Measurements from ENCODE around the gene NAA15.
"Not testable (repeated sequence)": the region's sequence is repeated elsewhere in the genome, so short reads cannot be mapped to it uniquely, and the experiment has no call there.

Gene NAA15

DNA sequence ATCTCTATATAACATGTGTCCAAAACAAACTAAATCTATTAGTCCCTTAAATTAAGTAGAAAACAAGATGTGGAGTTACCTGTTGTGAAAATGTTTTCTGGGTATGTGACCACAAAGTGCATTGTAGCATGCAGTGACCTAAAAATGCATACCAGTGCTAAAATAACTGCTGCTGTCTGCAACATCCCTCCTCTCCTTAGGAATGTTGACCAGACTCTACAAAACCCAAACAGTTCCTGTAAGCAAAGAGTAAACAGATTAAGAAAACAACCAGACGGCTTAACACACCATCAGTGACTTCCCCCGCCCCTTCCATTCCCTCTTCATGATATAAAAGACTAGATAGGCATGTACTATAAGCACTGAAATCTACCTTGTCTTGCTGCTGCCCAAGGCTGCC is 136.8 kb downstream of the NAA15 start:
- DNase-seq (ENCODE audit: extremely low spot score, insufficient read length, low read depth) (no peak), FAIRE-seq (peak; percentile 33)

DNA sequence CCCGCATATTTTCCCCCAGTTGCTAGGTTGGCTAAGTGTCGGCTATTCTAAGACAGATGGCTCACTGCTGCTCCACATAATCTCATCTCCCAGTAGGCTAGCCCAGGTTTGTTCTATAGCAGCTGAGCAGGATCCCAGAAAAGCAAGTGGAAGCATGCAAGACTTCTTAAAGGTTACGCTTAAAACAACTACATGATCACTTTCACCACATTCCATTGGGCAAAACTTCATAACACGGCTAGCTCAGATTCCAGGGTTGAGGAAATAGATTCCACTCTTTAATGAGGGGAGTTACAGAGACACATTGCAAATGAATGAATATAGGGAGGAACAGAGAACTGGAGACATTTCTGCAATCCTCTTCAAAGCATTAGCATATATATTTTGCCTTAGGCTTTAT is 139.7 kb downstream of the NAA15 start:
- no peak for FAIRE-seq

DNA sequence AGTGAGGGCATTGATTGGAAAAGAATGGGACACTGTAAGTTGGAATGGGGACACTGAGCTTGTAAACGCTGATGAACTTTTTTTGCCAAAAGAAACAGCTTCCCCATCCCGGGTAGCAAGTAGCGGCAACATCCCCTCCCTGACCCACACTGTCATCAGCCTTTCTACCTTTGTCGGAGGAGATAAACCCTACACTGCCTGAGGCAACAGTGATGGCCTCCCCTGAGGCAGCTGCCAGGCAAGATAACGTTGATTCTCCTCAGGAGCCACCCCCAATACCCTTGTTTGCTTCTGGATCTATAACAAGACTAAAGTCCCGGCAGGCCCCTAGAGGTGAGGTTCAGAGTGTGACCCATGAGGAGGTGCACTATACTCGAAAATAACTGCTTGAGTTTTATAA is 142.4 kb downstream of the NAA15 start:
- DNase-seq (ENCODE audit: extremely low spot score, insufficient read length, low read depth) = no peak
- no peak for FAIRE-seq

More for the DNA sequence above, 139.7 kb downstream of the NAA15 start:
- DNase-seq (ENCODE audit: extremely low spot score, insufficient read length, low read depth) = no peak

DNA sequence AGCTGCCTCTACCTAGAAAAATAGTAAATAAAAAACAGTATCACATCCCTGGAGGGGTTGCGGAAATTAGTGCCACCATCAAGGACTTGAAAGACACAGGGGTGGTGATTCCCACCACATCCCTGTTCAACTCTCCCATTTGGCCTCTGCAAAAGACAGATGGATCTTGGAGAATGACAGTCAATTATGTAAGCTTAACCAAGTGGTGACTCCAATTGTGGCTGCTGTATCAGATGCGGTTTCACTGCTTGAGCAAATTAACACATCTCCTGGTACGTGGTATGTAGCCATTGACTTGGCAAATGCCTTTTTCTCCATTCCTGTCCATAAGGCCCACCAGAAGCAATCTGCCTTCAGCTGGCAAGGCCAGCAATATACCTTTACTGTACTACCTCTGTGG is 143.6 kb downstream of the NAA15 start:
- not testable (repeated sequence) for DNase-seq (ENCODE audit: extremely low spot score, insufficient read length, low read depth); FAIRE-seq

DNA sequence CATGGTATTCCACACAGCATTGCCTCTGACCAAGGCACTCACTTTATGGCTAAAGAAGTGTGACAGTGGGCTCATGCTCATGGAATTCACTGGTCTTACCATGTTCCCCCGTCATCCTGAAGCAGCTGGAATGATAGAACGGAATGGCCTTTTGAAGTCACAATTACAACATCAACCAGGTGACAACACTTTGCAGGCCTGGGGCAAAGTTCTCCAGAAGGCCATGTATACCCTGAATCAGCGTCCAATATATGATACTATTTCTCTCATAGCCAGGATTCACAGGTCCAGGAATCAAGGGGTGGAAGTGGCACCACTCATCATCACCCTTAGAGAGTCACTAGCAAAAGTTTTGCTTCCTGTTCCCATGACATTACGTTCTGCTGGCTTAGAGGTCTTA is 145.8 kb downstream of the NAA15 start:
- not testable (repeated sequence) for DNase-seq (ENCODE audit: extremely low spot score, insufficient read length, low read depth); FAIRE-seq

DNA sequence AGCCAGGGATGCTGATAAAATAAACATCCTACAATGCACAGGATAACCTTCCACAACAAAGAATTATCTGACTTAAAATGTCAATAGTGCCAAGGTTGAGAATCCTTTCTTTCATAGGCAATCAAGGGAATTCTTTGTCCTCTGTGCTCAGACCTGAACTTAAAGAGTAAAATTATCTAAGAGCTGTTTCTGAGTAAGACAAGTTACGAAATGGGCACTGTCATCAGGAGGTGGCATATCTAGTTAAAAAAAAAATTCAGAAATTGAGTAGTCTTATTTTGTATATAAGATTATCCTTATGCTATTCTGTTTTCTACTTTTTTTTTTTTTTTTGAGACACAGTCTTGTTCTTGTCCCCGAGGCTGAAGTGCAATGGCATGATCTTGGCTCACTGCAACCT is 149.3 kb downstream of the NAA15 start:
- DNase-seq (ENCODE audit: extremely low spot score, insufficient read length, low read depth) = no peak

DNA sequence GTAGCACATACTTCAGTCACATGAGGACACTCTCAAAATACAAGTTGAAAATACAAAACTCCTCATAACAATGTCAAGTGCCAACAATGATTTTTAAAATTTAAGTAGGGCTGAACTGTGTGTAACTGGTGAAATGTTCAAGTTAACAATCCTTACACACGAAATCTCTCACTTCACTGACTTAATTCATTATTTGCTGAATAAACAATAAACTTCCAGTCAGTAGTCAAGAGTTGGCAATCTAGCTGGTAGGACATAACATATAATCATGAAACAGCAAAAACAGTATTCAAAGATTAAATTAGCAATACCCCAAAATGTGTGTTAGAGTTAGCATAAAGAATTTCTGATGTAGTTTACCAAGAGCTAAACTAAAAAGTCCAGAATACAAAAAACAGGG is 150.7 kb downstream of the NAA15 start:
- DNase-seq (ENCODE audit: extremely low spot score, insufficient read length, low read depth) (no peak), FAIRE-seq (no peak)

More for the DNA sequence above, 149.3 kb downstream of the NAA15 start:
- no peak for FAIRE-seq

DNA sequence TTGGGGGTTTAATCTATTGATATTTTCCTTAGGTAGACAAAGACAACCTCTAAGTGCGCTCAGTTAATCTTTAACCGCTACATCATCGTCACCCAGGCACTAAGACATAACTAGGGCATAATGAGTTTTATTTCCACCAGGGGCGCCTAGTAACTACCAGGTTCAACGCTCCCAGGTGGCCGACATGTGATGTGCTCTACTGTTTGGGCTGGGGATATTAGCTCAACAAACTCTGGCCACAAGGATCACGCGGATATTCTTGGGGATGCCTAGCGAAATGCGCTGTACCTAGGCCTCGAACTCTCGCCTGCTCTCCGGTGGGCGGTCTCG is 151.7 kb downstream of the NAA15 start:
- DNase-seq (ENCODE audit: extremely low spot score, insufficient read length, low read depth) (peak; percentile 49), FAIRE-seq (no peak)

DNA sequence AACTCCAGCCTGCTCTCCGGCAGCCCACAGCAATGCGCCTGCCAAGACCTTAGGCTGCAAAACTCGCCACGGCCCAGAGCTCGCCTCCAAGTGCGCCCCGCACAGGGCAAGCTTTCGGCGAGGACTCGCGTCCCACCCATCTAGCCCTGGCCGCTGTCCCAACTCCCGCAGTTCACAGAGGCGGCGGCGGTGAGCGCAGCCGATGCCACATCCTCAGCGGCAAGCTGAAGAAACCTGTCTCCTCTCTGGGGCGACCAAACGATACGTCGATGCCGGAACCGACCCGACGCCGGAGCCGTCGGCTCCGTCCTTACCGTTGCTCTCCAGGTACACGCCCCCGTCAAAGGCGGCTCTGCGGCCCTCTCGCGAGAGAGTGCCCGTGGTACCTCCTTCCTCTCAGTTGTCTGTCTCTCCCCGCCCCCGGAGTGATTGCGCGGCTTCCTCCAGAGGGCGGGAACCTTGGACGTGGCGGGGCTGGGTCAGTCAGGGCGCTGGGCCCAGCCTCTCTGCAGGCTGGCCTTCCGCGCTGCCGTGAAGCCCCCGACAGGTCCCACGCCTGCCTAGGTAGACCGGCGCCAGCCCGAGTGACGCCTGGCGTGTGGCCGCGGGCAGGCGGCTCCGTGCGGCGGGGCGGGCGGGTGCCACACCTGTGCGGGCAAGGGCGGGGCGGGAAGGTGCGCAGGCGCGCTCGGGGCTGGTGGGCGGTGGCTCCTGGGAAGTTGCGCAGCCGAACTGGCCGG is 152.2 kb downstream of the NAA15 start:
- peak; percentile 85 for DNase-seq (ENCODE audit: extremely low spot score, insufficient read length, low read depth)
- peak; percentile 89 for FAIRE-seq

DNA sequence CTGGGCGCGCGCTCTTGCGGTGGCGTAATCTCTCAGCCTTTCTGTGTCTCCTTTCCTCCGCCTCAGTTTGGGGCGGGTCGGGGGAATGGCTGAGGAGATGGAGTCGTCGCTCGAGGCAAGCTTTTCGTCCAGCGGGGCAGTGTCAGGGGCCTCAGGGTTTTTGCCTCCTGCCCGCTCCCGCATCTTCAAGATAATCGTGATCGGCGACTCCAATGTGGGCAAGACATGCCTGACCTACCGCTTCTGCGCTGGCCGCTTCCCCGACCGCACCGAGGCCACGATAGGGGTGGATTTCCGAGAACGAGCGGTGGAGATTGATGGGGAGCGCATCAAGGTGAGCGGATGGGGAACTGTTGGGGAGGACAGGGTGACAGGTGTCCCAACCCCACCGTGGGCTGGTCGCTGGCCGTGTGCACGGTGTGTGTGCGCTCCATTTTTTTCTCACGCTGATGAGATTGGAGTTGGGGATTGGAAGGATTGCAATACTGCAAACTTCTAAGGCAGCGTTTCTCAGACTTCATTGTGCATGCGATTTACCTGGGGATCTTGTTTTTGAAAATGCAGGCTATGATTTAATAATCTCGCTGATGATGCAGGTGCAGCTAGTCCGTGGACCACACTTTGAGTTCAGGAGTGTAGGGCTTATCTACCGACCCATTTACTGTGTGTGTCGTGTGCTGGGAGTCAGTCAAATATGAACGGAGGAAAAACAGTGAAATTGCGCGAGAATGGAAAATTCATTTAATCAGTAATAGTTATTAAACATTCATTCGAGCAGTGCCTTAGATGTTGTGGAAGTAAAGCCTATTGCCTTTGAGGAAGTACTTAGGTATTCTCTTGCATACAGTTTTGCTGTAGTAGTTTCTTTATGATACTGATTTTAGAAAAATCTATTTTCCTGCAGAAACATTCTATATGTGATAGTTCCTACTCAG is 153.1 kb downstream of the NAA15 start, which contains the start of gene RAB33B:
Gene RAB33B, plus strand, starts transcription at position 11 of the 935 bp plus-strand sequence. Its CDS starts 75 bp downstream, at position 86.
- FAIRE-seq = no peak
- no peak for DNase-seq (ENCODE audit: extremely low spot score, insufficient read length, low read depth)

DNA sequence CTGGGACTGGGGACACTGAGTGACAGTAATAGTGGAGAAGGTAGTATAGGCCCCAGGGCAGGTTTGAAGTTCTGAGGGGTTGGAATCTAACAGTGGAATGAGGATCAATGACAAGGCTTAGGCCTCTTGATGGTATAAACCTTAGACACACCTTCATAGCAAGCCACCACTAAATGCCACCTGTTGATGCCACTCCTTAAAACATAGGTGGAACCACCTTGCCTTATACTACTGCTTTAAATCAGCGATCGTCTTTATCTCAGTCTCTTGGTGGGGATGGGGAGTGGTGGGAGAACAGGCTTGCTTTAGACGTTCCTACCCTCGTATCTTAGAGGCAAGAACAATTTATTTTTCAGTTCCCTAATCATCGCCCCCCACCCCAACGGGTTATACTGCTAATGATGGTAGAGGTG is 153.8 kb downstream of the NAA15 start:
- no peak for FAIRE-seq
- no peak for DNase-seq (ENCODE audit: extremely low spot score, insufficient read length, low read depth)

DNA sequence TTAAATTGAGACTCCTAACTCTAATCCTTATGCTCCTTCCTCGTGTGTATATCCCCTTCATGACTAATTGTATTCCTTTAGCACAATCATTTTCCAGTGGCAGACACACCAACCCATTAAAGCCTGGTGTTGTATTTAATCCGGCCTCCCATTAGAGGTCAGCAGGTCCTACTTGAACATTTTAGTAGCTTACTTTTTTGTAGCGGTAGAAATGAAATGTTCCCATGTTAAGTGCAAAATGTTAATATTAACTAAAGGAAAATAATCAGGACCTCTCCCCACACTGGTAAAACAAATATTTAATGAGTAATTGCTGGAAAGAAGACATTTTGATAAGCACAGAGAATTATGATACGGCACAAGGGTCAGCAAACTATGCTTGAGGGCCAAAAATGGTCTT is 156.0 kb downstream of the NAA15 start:
- FAIRE-seq = no peak
- DNase-seq (ENCODE audit: extremely low spot score, insufficient read length, low read depth) = no peak

DNA sequence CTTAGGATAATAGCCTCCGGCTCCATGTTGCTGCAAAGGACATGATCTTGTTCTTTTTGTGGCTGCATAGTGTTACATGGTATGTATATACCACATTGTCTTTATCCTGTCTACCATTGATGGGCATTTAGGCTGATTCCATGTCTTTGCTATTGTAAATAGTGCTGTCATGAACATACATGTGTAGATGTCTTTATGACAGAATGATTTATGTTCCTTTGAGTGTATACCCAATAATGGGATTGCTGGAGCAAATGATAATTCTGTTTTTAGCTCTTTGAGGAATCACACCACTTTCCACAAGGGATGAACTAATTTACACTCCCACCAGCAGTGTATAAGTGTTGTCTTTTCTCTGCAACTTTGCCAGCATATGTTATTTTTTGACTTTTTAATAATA is 157.2 kb downstream of the NAA15 start:
- DNase-seq (ENCODE audit: extremely low spot score, insufficient read length, low read depth) (no peak), FAIRE-seq (no peak)

DNA sequence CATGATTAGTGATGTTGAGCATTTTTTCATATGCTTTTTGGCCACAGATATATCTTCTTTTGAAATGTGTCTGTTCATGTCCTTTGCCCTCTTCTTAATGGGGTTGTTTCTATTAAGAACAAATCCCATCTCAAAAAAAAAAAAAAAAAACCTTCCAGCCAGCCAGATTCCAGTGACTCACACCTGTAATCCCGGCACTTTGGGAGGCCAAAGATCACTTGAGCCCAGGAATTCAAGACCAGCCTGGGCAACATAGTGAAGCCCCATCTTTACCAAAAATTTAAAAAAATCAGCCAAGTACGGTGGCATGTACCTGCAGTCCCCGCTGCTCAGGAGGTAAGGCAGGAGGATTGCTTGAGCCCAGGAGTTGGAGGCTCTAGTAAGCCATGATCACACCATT is 157.7 kb downstream of the NAA15 start:
- no peak for DNase-seq (ENCODE audit: extremely low spot score, insufficient read length, low read depth)
- no peak for FAIRE-seq

DNA sequence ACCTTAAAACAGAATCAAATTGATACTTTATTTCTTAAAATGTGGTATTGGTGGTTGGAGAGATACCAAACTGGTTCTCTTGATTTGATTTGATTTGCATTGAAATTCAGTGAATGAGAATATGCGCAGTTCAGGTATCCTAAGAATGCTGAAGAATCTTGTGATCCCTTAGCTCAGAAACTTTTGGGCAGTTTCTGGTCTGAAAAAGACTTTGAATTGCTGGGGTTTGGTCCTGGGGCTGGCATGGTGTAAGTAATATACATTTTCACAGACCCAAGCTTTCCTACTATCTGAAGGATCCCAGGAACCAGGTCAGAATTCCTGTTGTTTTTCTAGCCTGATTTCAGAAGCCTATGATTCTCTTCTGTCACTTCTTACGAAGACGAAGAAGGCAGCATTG is 159.3 kb downstream of the NAA15 start:
- no peak for FAIRE-seq
- no peak for DNase-seq (ENCODE audit: extremely low spot score, insufficient read length, low read depth)

DNA sequence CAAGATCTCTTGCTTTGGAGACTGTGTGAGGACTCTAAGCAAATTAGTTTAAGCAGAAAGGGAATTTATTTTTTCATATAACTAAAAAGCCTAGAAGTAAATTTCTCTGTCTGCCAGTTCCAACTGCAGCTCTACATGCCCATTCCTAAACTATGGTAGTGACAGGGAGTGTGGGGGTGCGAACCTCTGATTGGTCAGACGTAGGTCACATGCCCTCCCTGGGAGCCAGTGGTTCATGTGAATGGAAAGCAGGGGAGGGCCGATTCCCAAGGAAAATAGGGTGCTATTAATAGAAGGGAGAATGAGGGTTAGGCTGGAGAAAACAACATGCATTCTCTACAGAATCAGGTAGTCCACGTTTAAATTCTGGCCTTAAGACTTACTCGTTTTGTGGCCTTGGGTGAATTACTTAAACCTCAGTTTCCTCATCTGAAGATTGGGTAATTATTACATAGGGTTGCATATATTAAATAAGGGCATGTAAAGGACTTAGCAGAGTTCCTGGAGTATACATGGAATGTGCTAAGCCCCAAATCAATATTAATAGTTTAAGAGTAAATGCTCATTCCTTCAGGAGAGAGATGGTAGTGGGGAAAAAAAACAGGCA is 159.8 kb downstream of the NAA15 start:
- DNase-seq (ENCODE audit: extremely low spot score, insufficient read length, low read depth) (no peak), FAIRE-seq (no peak)

DNA sequence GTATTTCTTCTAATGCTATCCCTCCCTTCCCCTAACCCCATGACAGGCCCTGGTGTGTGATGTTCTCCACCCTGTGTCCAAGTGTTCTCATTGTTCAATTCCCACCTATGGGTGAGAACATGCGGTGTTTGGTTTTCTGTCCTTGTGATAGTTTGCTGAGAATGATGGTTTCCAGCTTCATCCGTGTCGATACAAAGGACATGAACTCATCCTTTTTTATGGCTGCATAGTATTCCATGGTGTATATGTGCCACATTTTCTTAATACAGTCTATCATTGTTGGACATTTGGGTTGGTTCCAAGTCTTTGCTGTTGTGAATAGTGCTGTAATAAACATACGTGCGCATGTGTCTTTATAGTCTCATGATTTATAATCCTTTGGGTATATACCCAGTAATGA is 163.2 kb downstream of the NAA15 start:
- not testable (repeated sequence) for FAIRE-seq; DNase-seq (ENCODE audit: extremely low spot score, insufficient read length, low read depth)

DNA sequence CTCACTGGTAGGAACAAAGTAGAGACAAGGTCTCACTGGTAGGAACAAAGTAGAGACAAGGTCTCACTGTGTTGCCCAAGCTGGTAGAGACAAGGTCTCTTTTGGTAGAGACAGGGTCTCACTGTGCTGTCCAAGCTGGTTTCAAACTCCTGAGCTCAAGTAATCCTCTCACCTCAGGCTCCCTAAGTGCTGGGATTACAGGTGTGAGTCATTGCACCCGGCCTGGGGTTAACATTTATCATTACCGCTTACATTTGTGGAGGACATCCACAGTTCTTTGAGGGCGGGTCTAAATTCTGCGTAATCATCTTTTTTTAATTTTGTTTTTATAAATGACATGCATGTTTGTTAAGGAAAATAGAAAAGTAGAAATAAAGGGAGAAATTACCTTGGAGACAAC is 164.6 kb downstream of the NAA15 start:
- DNase-seq (ENCODE audit: extremely low spot score, insufficient read length, low read depth) = no peak
- FAIRE-seq = no peak

DNA sequence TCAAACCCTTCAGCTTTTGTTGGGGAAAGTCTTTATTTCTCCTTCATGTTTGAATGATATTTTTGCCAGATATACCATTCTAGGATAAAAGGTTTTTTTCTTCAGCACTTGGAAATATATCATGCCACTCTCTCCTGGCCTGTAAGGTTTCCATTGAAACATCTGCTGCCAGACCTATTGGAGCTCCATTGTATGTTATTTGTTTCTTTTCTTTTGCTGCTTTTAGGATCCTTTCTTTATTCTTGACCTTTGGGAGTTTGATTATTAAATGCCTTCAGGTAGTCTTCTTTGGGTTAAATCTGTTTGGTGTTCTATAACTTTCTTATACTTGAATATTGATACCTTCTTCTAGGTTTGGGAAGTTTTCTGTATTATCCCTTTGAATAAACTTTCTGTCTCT is 167.5 kb downstream of the NAA15 start:
- FAIRE-seq; DNase-seq (ENCODE audit: extremely low spot score, insufficient read length, low read depth): not testable (repeated sequence)

DNA sequence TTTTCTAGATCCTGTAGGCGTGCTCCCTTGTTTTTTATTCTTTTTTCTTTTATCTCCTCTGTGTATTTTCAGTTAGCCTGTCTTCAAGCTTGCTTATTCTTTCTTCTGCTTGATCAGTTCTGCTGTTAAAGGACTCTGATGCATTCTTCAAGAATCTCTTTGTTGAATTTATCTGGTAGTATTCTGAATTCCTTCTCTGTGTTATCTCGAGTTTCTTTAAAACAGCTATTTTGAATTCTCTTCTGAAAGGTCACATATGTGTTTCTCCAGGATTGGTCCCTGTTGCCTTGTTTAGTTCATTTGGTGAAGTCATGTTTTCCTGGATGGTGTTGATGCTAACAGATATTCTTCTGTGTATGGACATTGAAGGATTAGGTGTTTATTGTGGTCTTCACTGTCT is 167.9 kb downstream of the NAA15 start:
- peak; percentile 9 for FAIRE-seq
- no peak for DNase-seq (ENCODE audit: extremely low spot score, insufficient read length, low read depth)

Data from GM18507 (cell line).